GM12878 (cell line): ENCODE results near the gene UBASH3B. TPM values are rescaled to one million over a fixed set of nuclear protein-coding genes. Genes with fewer than 3 reads are reported as not detected.

Source experiments
- ATAC-seq: fragments of 200-7000 bp; cut with Tn5 transposase; 3 replicates; pipeline ENCODE4 v1.9.1; 2020; ENCODE audit warnings: mild to moderate bottlenecking, moderate library complexity
- BruUV-seq: library from RNA; stranded (reverse); fragments of 400-500 nt; replicated peaks from 2 replicates; lab custom pipeline; 2021; lab: Mats Ljungman, UMichigan
- CTCF ChIA-PET: fragments of 300-600 bp; sonication (Branson Sonifier 250); formaldehyde crosslinking; extraction: SDS; loops from one replicate; lab custom pipeline; 2021; ENCODE audit warnings: inconsistent platforms; lab: Yijun Ruan, JAX
- POLR2A ChIA-PET: fragments of 350-600 bp; formaldehyde crosslinking; extraction: SDS; loops from one replicate; lab custom pipeline; 2021; ENCODE audit warnings: inconsistent platforms; lab: Charles Lee
- RAD21 ChIA-PET: fragments of 300-600 bp; sonication (Branson Sonifier 250); formaldehyde crosslinking; loops from one replicate; lab custom pipeline; 2023; ENCODE audit warnings: antibody characterized with exemption; ENCODE audit not compliant: unreplicated experiment; lab: Charles Lee
- SMC1A ChIA-PET: fragments of 300-600 bp; sonication (Branson Sonifier 250); formaldehyde crosslinking; loops from one replicate; lab custom pipeline; 2023; ENCODE audit not compliant: unreplicated experiment, uncharacterized antibody; lab: Charles Lee
- DNase-seq: peaks from one replicate; pipeline ENCODE4 v3.0.0-alpha.2; 2011; ENCODE audit warnings: low read depth, low spot score
- FAIRE-seq: peaks from 3 replicates; lab custom pipeline; 2011; peaks lifted over from hg19 to GRCh38; lab: Jason Lieb, UNC
- H2AFZ ChIP-seq: 2 replicates; pipeline ENCODE4 v1.6.0; 2011; ENCODE audit warnings: low read depth, low read length, control low read depth; ENCODE audit not compliant: control insufficient read depth
- H3K27ac ChIP-seq: 2 replicates; pipeline ENCODE4 v1.5.1; 2011; ENCODE audit warnings: control low read depth; ENCODE audit not compliant: control insufficient read depth, insufficient read depth
- H3K27me3 ChIP-seq, 2 experiments: replicated peaks in 1 of 2; 2 replicates each; pipeline versions ENCODE4 v1.6.0 to v1.6.1; 2011; ENCODE audit warnings: low read length in 1 of 2; ENCODE audit not compliant: control insufficient read depth in 2 of 2, insufficient read depth in 2 of 2
- H3K36me3 ChIP-seq, 2 experiments: 2 replicates each; pipeline ENCODE4 v1.5.1; 2011; ENCODE audit warnings: low read length in 1 of 2; ENCODE audit not compliant: control insufficient read depth in 2 of 2, insufficient read depth in 2 of 2
- H3K4me1 ChIP-seq: 2 replicates; pipeline ENCODE4 v1.6.1; 2011; ENCODE audit warnings: mild to moderate bottlenecking, low read length, moderate library complexity, mixed read lengths; ENCODE audit not compliant: control insufficient read depth, insufficient read depth
- H3K4me2 ChIP-seq: 2 replicates; pipeline ENCODE4 v1.6.0; 2011; ENCODE audit warnings: control low read depth; ENCODE audit not compliant: control insufficient read depth, insufficient read depth
- H3K4me3 ChIP-seq: fragments of 200-600 bp; sonication (generic); 2 replicates; pipeline ENCODE4 v1.5.1; 2016
- H3K79me2 ChIP-seq: 2 replicates; pipeline ENCODE4 v1.6.0; 2011; ENCODE audit warnings: low read length; ENCODE audit not compliant: control insufficient read depth, insufficient read depth
- H3K9ac ChIP-seq: 2 replicates; pipeline ENCODE4 v1.8.0; 2011; ENCODE audit warnings: low read length, control low read depth, mixed read lengths; ENCODE audit not compliant: control insufficient read depth, insufficient read depth
- H3K9me3 ChIP-seq: replicated peaks from 3 replicates; pipeline ENCODE4 v1.5.1; 2011; ENCODE audit warnings: mild to moderate bottlenecking, low read length; ENCODE audit not compliant: control insufficient read depth, insufficient read depth
- H4K20me1 ChIP-seq: 2 replicates; pipeline ENCODE4 v1.6.0; 2011; ENCODE audit not compliant: control insufficient read depth, insufficient read depth
- CHD1 ChIP-seq: IDR thresholded peaks from 2 replicates; pipeline ENCODE4 v1.6.1; 2012; ENCODE audit warnings: low read depth, low read length, improper control_type of control experiment
- DPF2 ChIP-seq: fragments of 450-650 bp; IDR thresholded peaks from 2 replicates; pipeline ENCODE4 v1.6.1; 2017; ENCODE audit warnings: mild to moderate bottlenecking
- E4F1 ChIP-seq: fragments of 450-650 bp; IDR thresholded peaks from 2 replicates; pipeline ENCODE4 v1.6.1; 2018; ENCODE audit warnings: borderline replicate concordance, mild to moderate bottlenecking; ENCODE audit not compliant: partially characterized antibody
- ETV6 ChIP-seq, 2 experiments: fragments of 450-650 bp in 1 of 2; IDR thresholded peaks in 1 of 2; conservative IDR thresholded peaks in 1 of 2; 2 replicates each; pipeline ENCODE4 v1.6.1; 2014; ENCODE audit warnings: antibody characterized with exemption in 1 of 2, borderline replicate concordance in 1 of 2, low read depth in 1 of 2, mild to moderate bottlenecking in 1 of 2, moderate library complexity in 1 of 2
- HDAC6 ChIP-seq: fragments of 200-600 bp; sonication (generic); IDR thresholded peaks from one replicate; pipeline ENCODE4 v1.8.0; 2017; ENCODE audit warnings: antibody characterized with exemption; ENCODE audit not compliant: unreplicated experiment
- MLLT1 ChIP-seq: fragments of 450-650 bp; IDR thresholded peaks from 2 replicates; pipeline ENCODE4 v1.6.1; 2016; ENCODE audit warnings: mild to moderate bottlenecking
- NR2C2 ChIP-seq: IDR thresholded peaks from 2 replicates; pipeline ENCODE4 v1.6.1; 2011; ENCODE audit warnings: borderline replicate concordance, low read depth; ENCODE audit not compliant: control insufficient read depth, insufficient read length
- PKNOX1 ChIP-seq: fragments of 450-650 bp; IDR thresholded peaks from 2 replicates; pipeline ENCODE4 v1.6.1; 2016; ENCODE audit warnings: mild to moderate bottlenecking
- REST ChIP-seq: IDR thresholded peaks from 2 replicates; pipeline ENCODE4 v1.6.1; 2012; ENCODE audit warnings: mild to moderate bottlenecking, low read depth, low read length
- SIX5 ChIP-seq: IDR thresholded peaks from 2 replicates; pipeline ENCODE4 v1.6.1; 2011; ENCODE audit warnings: mild to moderate bottlenecking, low read depth, low read length, moderate library complexity; ENCODE audit not compliant: severe bottlenecking
- STAT3 ChIP-seq: IDR thresholded peaks from 2 replicates; pipeline ENCODE4 v1.6.1; 2011; ENCODE audit warnings: low read depth, low read length, improper control_type of control experiment
- WGBS: methylation state at CpG from one replicate; pipeline ENCODE4 v1.1.6; 2016; ENCODE audit warnings: low lambda C conversion rate; ENCODE audit not compliant: insufficient replicate concordance, insufficient coverage; ENCODE audit errors: missing lambda C conversion rate; 5-methylcytosine and 5-hydroxymethylcytosine counted together
- in situ Hi-C: fragments of 300-500 bp; cut with MboI; formaldehyde crosslinking; loops from 9 replicates; pipeline ENCODE4 v1.14.3; 2018; ENCODE audit warnings: mixed read lengths
- intact Hi-C: fragments of 100-400 bp; cut with micrococcal nuclease; formaldehyde crosslinking; loops from one replicate; pipeline ENCODE4 v1.14.2; 2022; ENCODE audit not compliant: unreplicated experiment
- polyA plus RNA-seq, 11 experiments: library from polyadenylated mRNA; depleted of rRNA in 4 of 11; unstranded in 6 of 11; stranded (reverse) in 5 of 11; fragments of >200 nt; fragmentation: Nextera tagmentation in 4 of 11; fragmentation: Illumina TruSeq in 1 of 11; extraction: Ambion mirVana in 4 of 11; extraction: Trizol in 1 of 11; gene quantifications; 1 replicate in 1 of 11; 2 replicates in 10 of 11; pipeline versions ENCODE4 v1.2.1 to v1.2.3, GENCODE V29; 2011 to 2016; ENCODE audit warnings: inconsistent platforms in 2 of 11, missing spikeins in 2 of 11, low read depth in 1 of 11
- total RNA-seq, 4 experiments: library from RNA; depleted of rRNA in 3 of 4; stranded (reverse); fragments of >200 nt in 3 of 4; fragmentation: Illumina TruSeq in 1 of 4; extraction: Trizol in 1 of 4; gene quantifications; 2 replicates each; pipeline versions ENCODE4 v1.2.1 to v1.2.3, GENCODE V29; 2013 to 2021
- TF ChIP-seq, protein P1 (sequence below): IDR thresholded peaks from 2 replicates; pipeline ENCODE4 v1.6.1; 2011; ENCODE audit warnings: low read depth, low read length, improper control_type of control experiment, borderline replicate concordance

UBASH3B gene
- total and polyA plus RNA-seq, 10 of the 15 experiments (the other 5 are each of a cell fraction or from before 2014, with no cell fraction given), result 0.18 to 3.3 (median 0.57) TPM

DNA sequence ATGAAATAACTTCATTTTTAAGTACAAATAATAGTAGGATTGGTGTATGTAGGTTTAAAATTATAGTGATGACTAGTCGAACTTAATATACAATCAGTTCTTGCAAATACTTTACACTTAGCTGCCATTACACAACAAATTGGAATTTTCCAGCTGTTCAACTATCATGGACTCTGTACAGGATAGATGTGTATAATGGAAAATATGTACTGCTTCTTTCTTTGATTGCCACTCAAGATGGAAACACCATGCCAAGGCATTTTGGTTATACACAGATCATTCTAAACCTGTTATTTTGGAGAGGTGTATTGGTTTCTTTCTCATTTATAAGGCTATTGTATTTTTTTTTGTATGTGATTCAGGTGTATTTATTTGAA lies 158.4 kb downstream of the UBASH3B start:
- no peaks in the 10 kb centered on the region; the same call in 1 of the 2 replicates for H3K4me1 ChIP-seq
- ChIA-PET CTCF (interaction anchor here (0.6 to 14.0 kb wide), 19 partner anchors 8 to 241 kb away, joined by 3 to 484 read pairs (median 8); partner anchors contain the start of gene CRTAM), RAD21 (interaction anchor here (0.7 to 12.4 kb wide), 13 partner anchors 9 to 448 kb away, joined by 3 to 293 read pairs (median 12); partner anchors contain the start of gene CRTAM), POLR2A (interaction anchor here (0.6 to 4.8 kb wide), 4 partner anchors 10 to 83 kb away, joined by 3 to 34 read pairs (median 4); no protein-coding TSS in a partner anchor), SMC1A (interaction anchor here (0.8 to 13.9 kb wide), 19 partner anchors 8 to 243 kb away, joined by 3 to 485 read pairs (median 6); partner anchors contain the start of gene CRTAM)
- intact Hi-C loops (loop anchor here (1.0 kb wide), 2 partner anchors 36 to 40 kb away; no protein-coding TSS in a partner anchor), in situ Hi-C loops (no loop called here)
- H3K36me3 ChIP-seq, result no peaks in the 10 kb centered on the region
- 4% methylated on average over 1 of the region's 1 CpG for WGBS
- DNase-seq (no peak), ATAC-seq (no peak), FAIRE-seq (no peak)
- H3K27ac ChIP-seq, result no peak overlapping the region
- no peak overlapping the region for H3K4me2 ChIP-seq
- H3K9me3 ChIP-seq, result no peaks in the 10 kb centered on the region; the same call in 2 of the 3 replicates
- no peaks in the 10 kb centered on the region for H3K27me3 ChIP-seq
- TF ChIP-seq PKNOX1 (no peak), E4F1 (no peak), DPF2 (no peak), STAT3 (no peak), CHD1 (no peak), MLLT1 (no peak), SIX5 (no peak), NR2C2 (no peak), ETV6 (conservative IDR thresholded peaks at IDR 0.05 in 1 of 2, IDR thresholded peaks at IDR 0.05 in 1 of 2; ENCODE audit: borderline replicate concordance in 1 of 2, low read depth in 1 of 2) (no peak), REST (no peak), HDAC6 (no peak)
- TF ChIP-seq, protein P1, sequence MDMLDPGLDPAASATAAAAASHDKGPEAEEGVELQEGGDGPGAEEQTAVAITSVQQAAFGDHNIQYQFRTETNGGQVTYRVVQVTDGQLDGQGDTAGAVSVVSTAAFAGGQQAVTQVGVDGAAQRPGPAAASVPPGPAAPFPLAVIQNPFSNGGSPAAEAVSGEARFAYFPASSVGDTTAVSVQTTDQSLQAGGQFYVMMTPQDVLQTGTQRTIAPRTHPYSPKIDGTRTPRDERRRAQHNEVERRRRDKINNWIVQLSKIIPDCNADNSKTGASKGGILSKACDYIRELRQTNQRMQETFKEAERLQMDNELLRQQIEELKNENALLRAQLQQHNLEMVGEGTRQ, result no peak
- no TSS peak for BruUV-seq
- no peak overlapping the region for H3K4me3 ChIP-seq
- no peaks in the 10 kb centered on the region for H3K79me2 ChIP-seq
- H3K9ac ChIP-seq, result no peak overlapping the region
- no peak overlapping the region for H2AFZ ChIP-seq
- H4K20me1 ChIP-seq, result no peaks in the 10 kb centered on the region
